ENCODE measurements around the gene STK33.

DNA sequence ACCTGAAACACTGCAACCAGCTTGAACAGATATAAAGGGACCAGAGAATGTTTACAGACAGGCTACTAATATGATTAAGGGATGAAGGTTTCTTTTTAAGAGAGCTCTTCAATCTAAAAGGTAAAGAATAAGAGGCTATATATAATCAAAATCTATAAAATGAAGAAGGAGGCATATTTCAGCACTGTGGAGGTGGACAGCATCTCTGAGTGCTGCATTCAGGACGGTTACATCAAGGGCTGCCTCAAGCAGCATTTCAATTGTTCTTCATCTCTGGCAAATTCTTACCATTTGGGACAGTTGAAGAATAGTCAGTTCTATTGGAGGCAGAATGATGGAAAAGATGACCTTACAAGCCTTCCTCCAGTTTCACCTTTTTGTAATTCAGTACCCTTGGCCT, 190.7 kb downstream of the STK33 start:
- TF ChIP-seq POLR2A (IDR thresholded peaks at IDR 0.05; ENCODE audit: low read length) (no peak), GATA1 (IDR thresholded peaks at IDR 0.05; ENCODE audit: low read depth, low read length) (no peak)

Measured in erythroblast (primary cell).